MM.1S (cell line): ENCODE measurements around the gene CROCC2.

Source experiments
- DNase-seq: peaks from one replicate; pipeline ENCODE4 v3.0.0-alpha.2; 2015
- H2AFZ ChIP-seq: fragments of 300-600 bp; sonication (generic); 2 replicates; pipeline ENCODE4 v1.6.0; 2016; ENCODE audit warnings: antibody characterized with exemption, low read length
- H3F3A ChIP-seq: fragments of 300-600 bp; sonication (generic); 2 replicates; pipeline ENCODE4 v1.6.1; 2016; ENCODE audit warnings: mild to moderate bottlenecking, antibody characterized with exemption, low read length, moderate library complexity, mixed read lengths; ENCODE audit not compliant: insufficient read depth
- H3K27ac ChIP-seq: fragments of 300-600 bp; sonication (generic); 2 replicates; pipeline ENCODE4 v1.5.1; 2016; ENCODE audit warnings: mild to moderate bottlenecking, low read length
- H3K27me3 ChIP-seq: fragments of 300-600 bp; sonication (generic); replicated peaks from 2 replicates; pipeline ENCODE4 v1.6.0; 2016; ENCODE audit warnings: low read length; ENCODE audit not compliant: insufficient read depth
- H3K36me3 ChIP-seq: fragments of 300-600 bp; sonication (generic); replicated peaks from 2 replicates; pipeline ENCODE4 v1.6.1; 2016; ENCODE audit warnings: mild to moderate bottlenecking, low read length, mixed read lengths; ENCODE audit not compliant: insufficient read depth
- H3K4me1 ChIP-seq: fragments of 300-600 bp; sonication (generic); 2 replicates; pipeline ENCODE4 v1.6.1; 2016; ENCODE audit warnings: low read length, mixed read lengths
- H3K4me2 ChIP-seq: fragments of 300-600 bp; sonication (generic); 2 replicates; pipeline ENCODE4 v1.6.0; 2016; ENCODE audit warnings: low read depth, low read length
- H3K4me3 ChIP-seq: fragments of 300-600 bp; sonication (generic); 2 replicates; pipeline ENCODE4 v1.5.1; 2016; ENCODE audit warnings: low read length, mixed read lengths
- H3K79me2 ChIP-seq: fragments of 300-600 bp; sonication (generic); 2 replicates; pipeline ENCODE4 v1.6.1; 2016; ENCODE audit warnings: mixed run types, low read length, mixed read lengths
- H3K9ac ChIP-seq: fragments of 300-600 bp; sonication (generic); 2 replicates; pipeline ENCODE4 v1.6.1; 2016; ENCODE audit warnings: low read length, mixed read lengths
- H3K9me2 ChIP-seq: fragments of 300-600 bp; sonication (generic); replicated peaks from 2 replicates; pipeline ENCODE4 v1.6.1; 2016; ENCODE audit warnings: mild to moderate bottlenecking, low read length, mixed read lengths; ENCODE audit not compliant: insufficient read depth
- H3K9me3 ChIP-seq: fragments of 300-600 bp; sonication (generic); replicated peaks from 2 replicates; pipeline ENCODE4 v1.6.1; 2016; ENCODE audit warnings: mild to moderate bottlenecking, low read length, mixed read lengths; ENCODE audit not compliant: insufficient read depth
- H4K20me1 ChIP-seq: fragments of 300-600 bp; sonication (generic); 2 replicates; pipeline ENCODE4 v1.6.1; 2016; ENCODE audit warnings: mild to moderate bottlenecking, low read length, moderate library complexity, mixed read lengths; ENCODE audit not compliant: insufficient read depth
- CTCF ChIP-seq: fragments of 300-600 bp; sonication (generic); IDR thresholded peaks from 2 replicates; pipeline ENCODE4 v1.5.1; 2016; ENCODE audit warnings: antibody characterized with exemption, low read length, mixed read lengths
- EZH2 ChIP-seq: fragments of 300-600 bp; sonication (generic); optimal IDR thresholded peaks from 2 replicates; pipeline ENCODE3; 2017; ENCODE audit warnings: low read depth, mild to moderate bottlenecking, antibody characterized with exemption, low read length, mixed read lengths
- EZH2phosphoT487 ChIP-seq: fragments of 300-600 bp; sonication (generic); IDR thresholded peaks from 2 replicates; pipeline ENCODE4 v1.6.1; 2018; ENCODE audit warnings: antibody characterized with exemption, low read length

CROCC2 gene

GRCh38 chr2:240925568-240926515, 19.7 kb downstream of the CROCC2 start:
- H3K9me3 ChIP-seq = no peaks in the 10 kb centered on the region
- no peaks in the 10 kb centered on the region for H3F3A ChIP-seq
- TF ChIP-seq EZH2 (no peak), EZH2phosphoT487 (no peak), CTCF (no peak)
- no peaks in the 10 kb centered on the region for H3K79me2 ChIP-seq
- no peaks in the 10 kb centered on the region for H3K9me2 ChIP-seq
- H3K9ac ChIP-seq = no peak overlapping the region
- no peak overlapping the region for H2AFZ ChIP-seq
- H3K4me3 ChIP-seq = no peak overlapping the region
- no peak overlapping the region for H3K27ac ChIP-seq
- H3K4me1 ChIP-seq = no peaks in the 10 kb centered on the region
- H3K27me3 ChIP-seq = peaks cover 70% of the 10 kb centered on the region
- DNase-seq = no peak
- no peak overlapping the region for H3K4me2 ChIP-seq
- H4K20me1 ChIP-seq = no peaks in the 10 kb centered on the region
- H3K36me3 ChIP-seq = no peaks in the 10 kb centered on the region

GRCh38 chr2:240926516-240927389, 20.6 kb downstream of the CROCC2 start:
- peak; percentile 16 for DNase-seq
- TF ChIP-seq EZH2phosphoT487 (no peak), EZH2 (no peak), CTCF (no peak)
- no peak overlapping the region for H2AFZ ChIP-seq
- H3K36me3 ChIP-seq = no peaks in the 10 kb centered on the region
- no peaks in the 10 kb centered on the region for H4K20me1 ChIP-seq
- no peaks in the 10 kb centered on the region for H3K9me2 ChIP-seq
- no peaks in the 10 kb centered on the region for H3F3A ChIP-seq
- no peak overlapping the region for H3K9ac ChIP-seq
- H3K4me1 ChIP-seq = no peaks in the 10 kb centered on the region
- peak overlapping the region; percentile 7; the same call in 1 of the 2 replicates for H3K4me3 ChIP-seq
- no peaks in the 10 kb centered on the region for H3K9me3 ChIP-seq
- no peak overlapping the region for H3K27ac ChIP-seq
- H3K27me3 ChIP-seq = peaks cover 79% of the 10 kb centered on the region
- no peaks in the 10 kb centered on the region for H3K79me2 ChIP-seq
- H3K4me2 ChIP-seq = peak overlapping the region; percentile 18; the same call in 1 of the 2 replicates

GRCh38 chr2:240927390-240927781, 21.2 kb downstream of the CROCC2 start:
- Histone ChIP-seq H3K36me3 (no peaks in the 10 kb centered on the region), H3K9me2 (no peaks in the 10 kb centered on the region), H4K20me1 (no peaks in the 10 kb centered on the region), H3K79me2 (no peaks in the 10 kb centered on the region), H3K4me1 (no peaks in the 10 kb centered on the region), H3K9ac (no peak overlapping the region), H3K4me3 (peak overlapping the region; percentile 7; the same call in 1 of the 2 replicates), H3K9me3 (no peaks in the 10 kb centered on the region), H3F3A (no peaks in the 10 kb centered on the region), H3K27me3 (peaks cover 81% of the 10 kb centered on the region), H2AFZ (no peak overlapping the region), H3K4me2 (peak overlapping the region; percentile 18; the same call in 1 of the 2 replicates), H3K27ac (no peak overlapping the region)
- DNase-seq = no peak
- TF ChIP-seq CTCF (no peak), EZH2phosphoT487 (no peak), EZH2 (no peak)
